ENCODE data around the gene MSLN.

The MSLN gene

GRCh38 chr16:722835-723633 lies 37.5 kb upstream of the MSLN start:
- no peak for DNase-seq (ENCODE audit: low read depth in 2 of 2)

DNA sequence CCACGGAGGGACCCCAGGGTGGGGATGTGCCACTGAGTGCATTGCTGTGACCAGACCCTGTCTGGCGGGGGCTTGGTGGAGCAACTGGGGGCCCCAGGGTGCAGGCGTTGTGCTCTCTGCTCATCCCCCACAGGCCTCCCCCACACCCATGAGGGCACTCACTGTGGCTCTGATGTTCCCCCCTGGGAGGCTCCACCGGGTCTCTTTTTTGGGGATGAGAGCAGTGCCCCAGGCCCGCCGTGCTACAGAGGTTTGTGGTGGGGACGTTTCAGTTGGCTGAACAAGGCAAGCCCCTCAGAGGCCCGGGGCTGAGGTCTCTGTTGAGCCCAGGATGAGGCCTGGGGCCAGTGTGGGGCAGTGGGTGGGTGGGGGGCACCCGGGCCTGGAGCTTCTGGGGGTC lies 36.8 kb upstream of the MSLN start:
- DNase-seq (ENCODE audit: low read depth in 2 of 2), result no peak

GRCh38 chr16:724188-725040 lies 36.1 kb upstream of the MSLN start:
- no peak for DNase-seq (ENCODE audit: low read depth in 2 of 2)

GRCh38 chr16:725041-725376 lies 35.5 kb upstream of the MSLN start:
- DNase-seq (ENCODE audit: low read depth in 2 of 2), result no peak

DNA sequence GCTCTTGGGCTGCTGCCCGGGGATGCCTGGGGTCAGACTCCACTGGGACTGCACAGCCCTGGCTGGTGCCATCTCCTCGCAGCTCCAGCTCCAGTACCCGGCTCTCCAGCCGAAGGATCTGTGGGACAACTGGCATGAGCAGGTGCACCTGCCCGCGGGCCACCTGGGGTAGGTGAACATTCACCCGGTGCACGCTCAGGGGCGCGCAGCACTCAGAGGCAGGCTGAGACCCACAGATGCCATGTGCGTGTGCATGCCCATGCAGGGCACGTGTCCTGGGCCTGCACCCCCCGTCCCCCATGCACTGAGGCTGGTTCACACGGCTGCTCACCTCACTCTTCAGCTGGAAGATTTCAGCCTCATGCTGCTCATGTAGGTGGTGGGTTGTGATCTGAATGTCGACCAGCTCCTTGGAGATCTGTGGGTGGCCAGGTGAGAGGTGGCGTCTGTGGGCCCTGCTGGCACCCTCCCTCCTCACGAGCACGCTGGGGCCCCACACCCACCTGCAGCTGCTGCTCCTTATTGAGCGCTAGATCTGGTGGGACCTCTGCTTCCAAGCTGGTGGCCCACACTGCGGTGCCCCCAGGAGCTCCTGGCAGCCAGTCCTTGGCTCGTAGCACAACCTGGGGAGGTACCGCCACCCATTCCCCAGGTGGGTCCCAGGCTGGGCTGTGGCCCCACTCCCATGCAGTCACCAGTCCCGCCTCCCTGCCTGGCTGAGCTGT lies 34.9 kb upstream of the MSLN start:
- no peak for DNase-seq (ENCODE audit: low read depth in 2 of 2)

DNA sequence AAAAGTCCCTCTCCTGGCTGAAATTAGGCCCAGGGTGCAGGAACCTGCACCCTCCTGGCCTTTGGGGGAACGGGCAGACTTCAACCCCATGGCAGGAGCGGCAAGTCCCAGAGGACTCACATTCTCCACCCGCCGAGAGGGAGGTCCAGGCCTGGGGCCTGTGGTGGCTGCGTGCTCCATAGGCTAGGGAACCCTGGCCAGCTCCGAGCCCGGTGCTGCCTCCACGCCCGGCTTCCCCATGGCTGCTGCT lies 34.4 kb upstream of the MSLN start:
- no peak for DNase-seq (ENCODE audit: low read depth in 2 of 2)

- DNase-seq (ENCODE audit: low read depth in 2 of 2), result peak; percentile 21 to 65
These were observed 33.9 kb upstream of the MSLN start, which contains the start of the genes CCDC78 and HAGHL for GRCh38 chr16:726438-727290. CCDC78 (minus strand) TSS chr16:726443; CDS start chr16:726367, 76 bp downstream. HAGHL (plus strand) TSS chr16:727106; CDS start chr16:727510, 404 bp downstream.

DNA sequence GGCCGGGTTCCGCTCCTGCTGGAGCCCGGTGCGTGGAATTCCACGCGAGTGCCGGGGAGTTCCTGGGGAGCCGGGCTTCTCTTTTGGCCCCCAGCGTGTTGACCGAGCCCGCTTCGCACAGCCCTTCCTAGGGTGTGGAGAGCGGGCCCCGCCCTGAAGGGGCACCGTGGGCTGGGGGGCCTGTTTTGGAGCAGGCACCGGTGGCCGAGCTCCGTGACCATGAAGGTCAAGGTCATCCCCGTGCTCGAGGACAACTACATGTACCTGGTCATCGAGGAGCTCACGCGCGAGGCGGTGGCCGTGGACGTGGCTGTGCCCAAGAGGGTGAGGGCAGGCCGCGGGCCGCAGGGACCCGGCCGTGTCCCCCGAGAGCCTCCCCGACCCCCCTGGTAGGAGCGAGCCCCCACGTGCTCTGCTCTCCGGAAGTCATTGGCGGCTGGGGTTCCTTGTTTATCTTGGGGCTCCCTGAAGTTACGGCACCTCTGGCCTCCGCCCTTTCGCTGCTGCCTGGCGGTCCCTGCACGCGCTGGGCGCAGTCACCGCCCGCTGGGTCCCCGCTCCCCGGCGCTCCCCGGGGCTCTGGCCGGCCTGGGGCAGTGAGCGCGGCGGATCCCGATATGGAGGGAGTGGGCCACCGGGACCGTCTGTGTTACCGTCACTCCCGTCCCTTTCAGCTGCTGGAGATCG lies 33.1 kb upstream of the MSLN start:
- no peak for DNase-seq (ENCODE audit: low read depth in 2 of 2)

GRCh38 chr16:728131-728889 lies 32.2 kb upstream of the MSLN start:
- peak; percentile 12 to 64 for DNase-seq (ENCODE audit: low read depth in 2 of 2)

DNA sequence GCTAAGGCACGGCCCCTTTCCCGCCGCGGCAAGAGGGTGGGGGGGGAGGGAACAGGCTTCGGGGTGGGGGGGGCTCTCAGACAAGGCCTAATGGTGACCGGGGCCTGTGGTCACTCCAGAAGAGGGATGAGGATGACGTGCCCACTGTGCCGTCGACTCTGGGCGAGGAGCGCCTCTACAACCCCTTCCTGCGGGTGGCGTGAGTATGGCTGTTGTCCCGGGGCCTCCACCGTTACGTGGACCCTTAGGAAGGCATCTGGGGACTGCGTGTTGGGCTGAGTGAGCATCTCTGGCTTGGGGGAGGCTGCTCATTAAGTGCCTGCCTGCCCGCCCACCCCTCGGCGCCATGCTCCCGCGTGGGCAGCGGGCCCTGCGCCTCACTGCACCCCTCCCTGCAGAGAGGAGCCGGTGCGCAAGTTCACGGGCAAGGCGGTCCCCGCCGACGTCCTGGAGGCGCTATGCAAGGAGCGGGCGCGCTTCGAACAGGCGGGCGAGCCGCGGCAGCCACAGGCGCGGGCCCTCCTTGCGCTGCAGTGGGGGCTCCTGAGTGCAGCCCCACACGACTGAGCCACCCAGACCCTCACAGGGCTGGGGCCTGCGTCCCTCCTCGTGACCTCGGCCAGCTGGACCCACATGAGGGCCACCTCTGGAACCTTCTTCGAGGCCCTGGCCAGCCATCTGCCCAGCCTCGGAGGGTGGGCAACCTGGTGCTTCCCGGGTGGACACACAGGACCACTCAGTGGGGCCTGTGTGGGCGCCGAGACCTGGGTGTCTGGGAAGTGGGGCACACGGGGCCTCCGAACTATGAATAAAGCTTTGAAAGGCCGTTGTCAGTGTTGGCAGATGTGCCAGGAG lies 31.4 kb upstream of the MSLN start:
- DNase-seq (ENCODE audit: low read depth in 2 of 2), result no peak

- DNase-seq (ENCODE audit: low read depth in 2 of 2), result no peak
These were observed 30.5 kb upstream of the MSLN start for GRCh38 chr16:729768-730665.

DNA sequence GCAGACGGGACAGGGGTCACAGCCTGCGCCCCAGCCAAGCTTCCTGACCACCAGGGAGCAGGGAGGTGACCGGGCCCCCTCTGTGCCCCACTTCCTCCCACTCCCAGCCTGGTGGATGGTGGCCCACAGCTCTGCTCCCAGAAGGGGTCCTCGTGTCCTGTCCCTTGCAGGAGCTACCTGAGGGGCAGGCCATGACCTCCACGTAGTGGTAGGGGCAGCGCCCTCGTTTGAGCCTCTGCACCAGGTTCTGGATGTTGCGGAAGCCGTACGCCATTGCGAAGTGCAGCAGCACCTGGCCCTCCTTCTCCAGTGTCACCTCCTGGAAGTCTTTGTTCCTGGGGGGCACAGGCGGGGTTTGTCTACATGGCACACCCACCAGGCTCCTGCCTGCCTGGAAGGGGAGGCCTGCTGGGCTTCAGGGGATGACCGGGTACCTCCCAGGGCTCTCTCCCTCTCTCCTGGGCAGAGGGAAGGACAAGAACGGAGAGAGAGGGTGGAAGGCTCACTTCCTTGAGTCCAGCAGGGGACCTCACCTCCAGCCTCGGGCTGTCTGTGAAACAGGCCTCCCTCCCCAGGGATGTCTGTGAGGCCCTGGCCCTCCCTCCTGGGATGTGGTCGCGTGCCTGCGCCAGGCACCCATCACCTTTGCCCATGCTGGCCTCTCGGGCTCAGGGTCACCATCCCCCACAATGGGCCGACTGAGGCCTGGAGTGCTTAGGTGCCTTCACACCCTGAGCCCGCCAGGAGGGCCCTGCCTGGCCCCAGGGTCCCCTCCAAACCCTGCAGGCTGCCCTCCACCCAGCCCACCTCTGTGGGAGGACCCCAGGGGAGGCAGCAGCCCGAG lies 29.6 kb upstream of the MSLN start:
- no peak for DNase-seq (ENCODE audit: low read depth in 2 of 2)

- no peak for DNase-seq (ENCODE audit: low read depth in 2 of 2)
These were observed 28.2 kb upstream of the MSLN start for GRCh38 chr16:732332-732731.

DNA sequence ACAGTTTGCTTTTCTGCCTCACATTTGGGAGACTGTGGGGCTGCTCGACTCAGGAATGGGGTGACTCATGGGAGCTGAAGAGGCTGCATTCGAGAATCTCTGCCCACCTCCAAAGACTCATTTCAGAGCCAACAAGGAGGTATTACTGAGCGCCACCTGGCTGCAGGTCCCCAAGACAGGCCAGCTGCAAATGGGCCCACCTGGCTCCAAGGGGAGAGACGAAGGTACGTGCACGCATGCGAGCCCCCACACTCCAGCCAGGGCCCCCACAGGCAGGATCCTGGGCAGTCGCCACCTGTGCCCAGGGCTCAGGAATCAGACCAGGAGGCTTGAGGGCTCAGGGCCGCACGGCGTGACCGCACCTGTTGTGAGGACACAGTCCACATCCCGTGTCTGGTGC lies 27.6 kb upstream of the MSLN start:
- no peak for DNase-seq (ENCODE audit: low read depth in 2 of 2)

GRCh38 chr16:733382-734207 lies 26.9 kb upstream of the MSLN start:
- DNase-seq (ENCODE audit: low read depth in 2 of 2), result no peak

GRCh38 chr16:734208-734980 lies 26.1 kb upstream of the MSLN start:
- no peak for DNase-seq (ENCODE audit: low read depth in 2 of 2)
